NCI-H1417 (cell line): ENCODE measurements around the gene RPL18.

Experiments used
- DNase-seq, 3 experiments: peaks; one replicate each; lab custom pipeline; 2025; lab: John Stamatoyannopoulos, UW

RPL18 gene

DNA sequence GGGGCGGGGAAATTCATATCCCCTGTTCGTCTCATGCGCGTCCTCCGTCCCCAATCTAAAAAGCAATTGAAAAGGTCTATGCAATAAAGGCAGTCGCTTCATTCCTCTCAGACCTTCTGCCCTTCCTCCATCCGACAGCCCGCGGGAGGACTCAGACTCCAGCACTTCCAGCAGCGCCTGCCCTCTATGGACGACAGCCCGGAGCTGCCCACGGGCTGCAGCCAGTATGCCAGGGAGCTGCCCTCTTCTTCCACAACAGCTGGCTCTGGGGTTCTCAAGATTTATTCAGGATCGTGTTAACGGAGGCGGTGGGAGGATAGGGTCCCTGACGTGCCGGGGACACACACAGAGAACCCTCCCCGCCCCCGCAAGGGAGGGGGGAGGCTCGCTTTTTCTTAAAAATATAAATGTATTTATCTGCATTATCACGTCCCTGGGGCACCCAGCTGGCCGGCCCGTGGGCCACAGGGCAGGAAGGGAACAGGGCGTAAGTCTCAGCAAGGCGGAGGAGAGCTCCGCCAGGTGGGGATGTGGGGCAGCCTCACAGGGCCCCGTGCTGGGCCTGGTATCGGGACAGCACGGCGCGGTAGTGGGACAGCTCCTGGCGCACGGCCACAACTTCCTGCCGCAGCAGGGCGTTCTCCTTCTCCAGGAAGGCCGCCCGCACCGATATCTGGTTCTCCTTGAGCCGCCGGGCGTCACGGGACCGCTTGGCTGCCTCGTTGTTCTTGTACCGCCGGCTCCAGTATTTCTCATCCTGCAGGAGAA, 11.5 kb upstream of the RPL18 start:
- no peak for DNase-seq

DNA sequence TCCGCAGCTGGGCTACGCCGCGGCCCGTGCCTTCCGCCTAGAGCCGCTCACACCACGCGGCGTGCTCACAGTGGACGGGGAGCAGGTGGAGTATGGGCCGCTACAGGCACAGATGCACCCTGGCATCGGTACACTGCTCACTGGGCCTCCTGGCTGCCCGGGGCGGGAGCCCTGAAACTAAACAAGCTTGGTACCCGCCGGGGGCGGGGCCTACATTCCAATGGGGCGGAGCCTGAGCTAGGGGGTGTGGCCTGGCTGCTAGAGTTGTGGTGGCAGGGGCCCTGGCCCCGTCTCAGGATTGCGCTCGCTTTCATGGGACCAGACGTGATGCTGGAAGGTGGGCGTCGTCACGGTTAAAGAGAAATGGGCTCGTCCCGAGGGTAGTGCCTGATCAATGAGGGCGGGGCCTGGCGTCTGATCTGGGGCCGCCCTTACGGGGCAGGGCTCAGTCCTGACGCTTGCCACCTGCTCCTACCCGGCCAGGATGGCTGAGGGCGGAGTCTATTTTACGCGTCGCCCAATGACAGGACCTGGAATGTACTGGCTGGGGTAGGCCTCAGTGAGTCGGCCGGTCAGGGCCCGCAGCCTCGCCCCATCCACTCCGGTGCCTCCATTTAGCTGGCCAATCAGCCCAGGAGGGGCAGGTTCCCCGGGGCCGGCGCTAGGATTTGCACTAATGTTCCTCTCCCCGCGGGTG, 10.8 kb upstream of the RPL18 start:
- DNase-seq = peak in 2 of 3 experiments; percentile 5 to 80

- DNase-seq = peak in 1 of 3 experiments; percentile 66
These were observed 10.3 kb upstream of the RPL18 start for GRCh38 chr19:48629297-48629598.

- DNase-seq = no peak
These were observed 9.7 kb upstream of the RPL18 start for GRCh38 chr19:48628486-48629296.

GRCh38 chr19:48627865-48628314, 8.9 kb upstream of the RPL18 start:
- no peak for DNase-seq

DNA sequence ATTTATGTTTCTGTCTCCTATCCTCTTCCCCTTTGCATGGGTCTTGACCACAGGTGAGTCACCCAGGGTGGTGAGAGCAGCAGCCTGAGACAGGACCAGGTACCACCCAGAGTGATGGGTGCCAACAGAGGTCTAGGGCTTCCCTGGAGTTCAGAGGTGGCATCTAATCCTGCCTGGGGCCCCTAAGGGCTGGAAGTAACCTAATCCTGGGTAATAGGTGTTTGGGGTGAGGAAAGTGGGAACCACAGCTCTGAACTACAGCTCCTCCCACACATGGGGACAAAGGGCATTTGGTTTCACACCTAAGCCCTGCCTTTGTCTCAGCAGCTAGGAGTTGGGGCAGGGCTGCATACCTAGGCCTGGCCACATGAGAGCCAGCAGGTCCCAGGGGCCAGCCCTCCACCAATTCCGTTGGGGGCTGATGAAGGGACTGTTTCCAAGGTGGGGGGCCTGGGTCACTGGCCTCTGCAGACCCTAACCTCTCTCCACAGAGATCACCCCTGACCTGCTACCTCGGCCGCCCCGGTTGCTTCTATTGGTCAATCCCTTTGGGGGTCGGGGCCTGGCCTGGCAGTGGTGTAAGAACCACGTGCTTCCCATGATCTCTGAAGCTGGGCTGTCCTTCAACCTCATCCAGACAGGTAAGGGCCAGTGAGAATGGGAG, 8.4 kb upstream of the RPL18 start:
- DNase-seq = no peak

- no peak for DNase-seq
These were observed 6.9 kb upstream of the RPL18 start for GRCh38 chr19:48625891-48626327.

GRCh38 chr19:48624791-48625723, 6.1 kb upstream of the RPL18 start:
- no peak for DNase-seq

DNA sequence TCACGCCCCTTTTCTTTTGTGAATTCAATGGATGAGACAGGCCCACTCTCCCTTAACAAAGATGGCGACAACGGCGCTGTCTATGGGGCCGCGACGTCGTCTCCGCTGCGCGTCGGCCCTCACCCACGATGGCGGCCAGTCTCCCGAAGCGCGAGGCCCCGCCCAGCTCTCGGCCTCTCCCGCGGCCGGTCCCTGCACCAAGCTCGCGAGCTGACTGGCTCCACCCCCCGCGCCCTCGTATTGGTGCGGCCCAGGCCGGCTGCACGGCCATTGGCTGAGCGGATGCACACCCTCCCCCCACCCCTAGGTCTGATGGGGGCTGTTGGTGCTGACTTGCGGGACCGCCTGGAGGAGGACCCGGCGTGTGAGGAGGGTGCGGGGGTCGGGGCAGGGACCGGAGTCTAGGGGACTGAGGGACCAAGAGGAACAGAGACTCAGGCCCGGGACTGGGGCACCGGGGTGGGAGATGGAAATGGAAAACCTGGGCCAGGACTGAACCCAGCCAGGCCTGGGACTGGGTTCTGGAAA, 5.2 kb upstream of the RPL18 start:
- peak; percentile 95 to 99 (median 97) for DNase-seq

GRCh38 chr19:48623556-48624066, 4.6 kb upstream of the RPL18 start:
- DNase-seq = no peak

- no peak for DNase-seq
These were observed 961 bp upstream of the RPL18 start for GRCh38 chr19:48619692-48620585.

DNA sequence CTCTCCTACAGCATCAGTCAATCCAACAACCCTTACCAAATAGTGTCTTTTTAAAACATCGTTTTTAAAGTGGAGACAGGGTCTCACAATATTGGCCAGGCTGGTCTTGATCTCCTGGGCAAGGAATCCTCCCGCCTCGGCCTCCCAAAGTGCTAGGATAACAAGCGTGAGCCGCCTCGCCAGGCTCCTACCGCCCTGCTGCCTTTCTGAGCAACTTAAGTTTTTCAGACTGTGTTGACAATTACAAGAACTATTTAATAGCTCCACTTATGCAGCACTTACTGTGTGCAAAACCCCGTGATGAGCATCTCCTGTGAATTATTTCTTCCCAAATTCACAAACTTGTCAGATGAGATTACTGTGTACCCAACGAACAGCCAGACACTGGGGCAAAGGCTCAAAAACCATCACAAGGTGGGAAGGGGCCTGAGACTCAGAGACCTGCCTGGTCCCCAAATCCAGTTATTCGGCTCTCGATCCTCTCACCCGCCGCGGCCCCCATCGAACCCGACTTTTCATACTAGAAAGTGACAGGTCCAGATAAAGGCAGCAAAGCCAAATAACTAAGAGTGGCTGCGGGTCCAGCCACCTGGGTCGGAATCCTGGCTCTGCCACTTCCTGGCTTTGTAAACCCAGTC, 581 bp downstream of the RPL18 start:
- no peak for DNase-seq

GRCh38 chr19:48617146-48617937, 1.6 kb downstream of the RPL18 start:
- no peak for DNase-seq

DNA sequence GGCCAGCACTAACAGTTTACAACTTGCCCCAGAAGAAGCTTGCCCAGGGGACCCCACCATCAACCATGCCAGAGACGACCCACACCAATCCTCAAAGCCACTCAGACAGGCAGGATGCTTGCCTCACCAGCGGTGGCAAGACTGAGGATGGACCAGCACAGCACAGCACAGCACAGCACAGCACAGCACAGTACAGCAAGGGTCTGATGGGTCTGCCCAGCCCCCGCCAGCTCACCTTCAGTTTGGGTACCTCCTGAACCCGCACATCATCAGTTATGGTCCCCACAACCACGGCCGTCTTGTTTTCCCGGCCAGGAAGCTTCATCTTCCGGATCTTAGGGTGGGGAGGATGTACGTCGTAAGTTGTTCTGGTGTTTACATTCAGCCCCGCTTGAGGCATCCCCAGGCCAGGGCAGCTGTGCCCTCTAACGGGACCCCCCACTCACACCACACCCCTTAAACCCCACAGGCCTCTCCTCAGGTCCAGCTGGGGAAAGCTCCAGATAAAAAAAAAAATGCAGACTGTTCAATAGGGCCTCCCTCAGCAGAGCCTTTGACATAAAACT, 2.4 kb downstream of the RPL18 start:
- peak in 1 of 3 experiments; percentile 7 for DNase-seq

- DNase-seq = peak in 1 of 3 experiments; percentile 11
These were observed 2.9 kb downstream of the RPL18 start for GRCh38 chr19:48616041-48616436.

GRCh38 chr19:48615231-48616040, 3.5 kb downstream of the RPL18 start:
- no peak for DNase-seq
